KMS-11 (cell line): ENCODE results near the gene ADGRV1.
"Not testable (repeated sequence)": the region's sequence is repeated elsewhere in the genome, so short reads cannot be mapped to it uniquely, and the experiment has no call there.

Source experiments
- H2AFZ ChIP-seq: fragments of 200-600 bp; sonication (generic); 2 replicates; pipeline ENCODE4 v1.6.1; 2016; ENCODE audit warnings: antibody characterized with exemption, mixed run types, low read depth
- H3K27ac ChIP-seq: fragments of 200-600 bp; sonication (generic); 2 replicates; pipeline ENCODE4 v1.6.1; 2016; ENCODE audit warnings: mild to moderate bottlenecking, mixed run types
- H3K27me3 ChIP-seq: fragments of 200-600 bp; sonication (generic); 2 replicates; pipeline ENCODE4 v1.6.1; 2017; ENCODE audit warnings: mild to moderate bottlenecking, low read depth, mixed run types, moderate library complexity; ENCODE audit not compliant: insufficient read depth
- H3K36me3 ChIP-seq: fragments of 200-600 bp; sonication (generic); 2 replicates; pipeline ENCODE4 v1.6.1; 2017; ENCODE audit warnings: mild to moderate bottlenecking, mixed run types; ENCODE audit not compliant: insufficient read depth
- H3K4me1 ChIP-seq: fragments of 200-600 bp; sonication (generic); 2 replicates; pipeline ENCODE4 v1.6.1; 2016; ENCODE audit warnings: mild to moderate bottlenecking, low read depth, mixed run types; ENCODE audit not compliant: poor library complexity, severe bottlenecking
- H3K4me2 ChIP-seq: fragments of 200-600 bp; sonication (generic); 2 replicates; pipeline ENCODE4 v1.7.0; 2016; ENCODE audit warnings: mild to moderate bottlenecking, mixed run types
- H3K4me3 ChIP-seq: fragments of 200-600 bp; sonication (generic); IDR thresholded peaks from 2 replicates; pipeline ENCODE4 v1.6.1; 2017; ENCODE audit warnings: low read depth, low read length, mixed read lengths; ENCODE audit not compliant: insufficient read depth
- H3K79me2 ChIP-seq: fragments of 200-600 bp; sonication (generic); 2 replicates; pipeline ENCODE4 v1.6.1; 2016; ENCODE audit warnings: low read depth, mixed run types; ENCODE audit not compliant: insufficient read depth
- H3K9ac ChIP-seq: fragments of 200-600 bp; sonication (generic); 2 replicates; pipeline ENCODE4 v1.6.1; 2016; ENCODE audit warnings: mild to moderate bottlenecking, mixed run types
- H4K20me1 ChIP-seq: fragments of 200-600 bp; sonication (generic); 2 replicates; pipeline ENCODE4 v1.6.1; 2016; ENCODE audit warnings: mild to moderate bottlenecking, mixed run types; ENCODE audit not compliant: insufficient read depth
- CTCF ChIP-seq: fragments of 200-600 bp; sonication (generic); conservative IDR thresholded peaks from 2 replicates; pipeline ENCODE4 v1.6.1; 2017; ENCODE audit warnings: low read depth, mild to moderate bottlenecking, antibody characterized with exemption, low read length, moderate library complexity, mixed read lengths

The ADGRV1 gene

GRCh38 chr5:90921418-90921973, 362.9 kb downstream of the ADGRV1 start:
- H3K4me2 ChIP-seq: no peak overlapping the region
- H3K4me1 ChIP-seq: no peaks in the 10 kb centered on the region
- no peaks in the 10 kb centered on the region for H3K79me2 ChIP-seq
- H3K27ac ChIP-seq: no peak overlapping the region
- H3K9ac ChIP-seq: no peak overlapping the region
- no peak overlapping the region for H2AFZ ChIP-seq
- no peak overlapping the region for H3K4me3 ChIP-seq
- no peak for TF ChIP-seq CTCF
- no peaks in the 10 kb centered on the region for H3K36me3 ChIP-seq
- no peaks in the 10 kb centered on the region for H4K20me1 ChIP-seq
- H3K27me3 ChIP-seq: no peaks in the 10 kb centered on the region

GRCh38 chr5:90924222-90924621, 365.6 kb downstream of the ADGRV1 start:
- not testable (repeated sequence) for H4K20me1 ChIP-seq, H3K27me3 ChIP-seq, H3K9ac ChIP-seq, H2AFZ ChIP-seq, H3K79me2 ChIP-seq, H3K4me2 ChIP-seq, H3K27ac ChIP-seq, H3K4me3 ChIP-seq, H3K4me1 ChIP-seq, H3K36me3 ChIP-seq

GRCh38 chr5:90929013-90929839, 370.6 kb downstream of the ADGRV1 start:
- H3K36me3 ChIP-seq, H3K4me1 ChIP-seq, H3K9ac ChIP-seq, H3K4me2 ChIP-seq, H3K27ac ChIP-seq, H3K4me3 ChIP-seq, H3K27me3 ChIP-seq, H2AFZ ChIP-seq, H4K20me1 ChIP-seq, H3K79me2 ChIP-seq: not testable (repeated sequence)

- no peaks in the 10 kb centered on the region for H3K4me1 ChIP-seq
- H3K27ac ChIP-seq: no peak overlapping the region
- H4K20me1 ChIP-seq: no peaks in the 10 kb centered on the region
- H3K4me2 ChIP-seq: no peak overlapping the region
- H3K9ac ChIP-seq: no peak overlapping the region
- H3K27me3 ChIP-seq: no peaks in the 10 kb centered on the region
- H2AFZ ChIP-seq: no peak overlapping the region
- H3K4me3 ChIP-seq: no peak overlapping the region
- H3K36me3 ChIP-seq: no peaks in the 10 kb centered on the region
- no peak for TF ChIP-seq CTCF
- no peaks in the 10 kb centered on the region for H3K79me2 ChIP-seq
These were observed 371.5 kb downstream of the ADGRV1 start for GRCh38 chr5:90930062-90930461.

- Histone ChIP-seq H3K79me2 (no peaks in the 10 kb centered on the region), H4K20me1 (no peaks in the 10 kb centered on the region), H2AFZ (no peak overlapping the region), H3K27ac (no peak overlapping the region), H3K4me1 (no peaks in the 10 kb centered on the region), H3K9ac (no peak overlapping the region), H3K4me3 (no peak overlapping the region), H3K27me3 (no peaks in the 10 kb centered on the region), H3K36me3 (no peaks in the 10 kb centered on the region), H3K4me2 (no peak overlapping the region)
- no peak for TF ChIP-seq CTCF
These were observed 372.3 kb downstream of the ADGRV1 start for GRCh38 chr5:90930756-90931431.
